ENCODE data around the gene FAM76A.
"Not testable (repeated sequence)": the region's sequence is repeated elsewhere in the genome, so short reads cannot be mapped to it uniquely, and the experiment has no call there.

DNA sequence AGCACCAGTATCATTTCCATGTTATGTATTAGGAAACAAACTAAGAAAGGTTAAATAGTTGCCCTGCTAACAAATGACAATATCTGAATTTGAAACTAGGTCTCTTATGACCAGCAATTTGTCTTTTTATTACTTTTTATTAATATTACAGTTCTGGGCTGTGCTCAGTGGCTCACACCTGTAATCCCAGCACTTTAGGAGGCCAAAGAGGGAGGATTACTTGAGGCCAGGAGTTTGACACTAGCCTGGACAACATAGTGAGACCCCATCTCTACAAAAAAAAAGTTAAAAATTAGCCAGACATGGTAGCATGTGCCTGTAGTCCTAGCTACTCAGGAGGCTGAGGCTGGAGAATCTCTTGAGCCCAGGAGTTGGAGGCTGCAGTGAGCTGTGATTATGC, 50.5 kb downstream of the FAM76A start:
- TF ChIP-seq POLR2A, CTCF, POLR2AphosphoS5, EP300 (IDR thresholded peaks at IDR 0.05): not testable (repeated sequence)

Data from upper lobe of left lung (tissue), 4 donors.